ENCODE results near the gene HAGH. TPM values are rescaled to one million over a fixed set of nuclear protein-coding genes. Genes with fewer than 3 reads are reported as not detected.

HAGH gene
- total and polyA plus RNA-seq, 10 of the 15 experiments (the other 5 are each of a cell fraction or from before 2014, with no cell fraction given): 2.0 to 50.1 (median 22.4) TPM

DNA sequence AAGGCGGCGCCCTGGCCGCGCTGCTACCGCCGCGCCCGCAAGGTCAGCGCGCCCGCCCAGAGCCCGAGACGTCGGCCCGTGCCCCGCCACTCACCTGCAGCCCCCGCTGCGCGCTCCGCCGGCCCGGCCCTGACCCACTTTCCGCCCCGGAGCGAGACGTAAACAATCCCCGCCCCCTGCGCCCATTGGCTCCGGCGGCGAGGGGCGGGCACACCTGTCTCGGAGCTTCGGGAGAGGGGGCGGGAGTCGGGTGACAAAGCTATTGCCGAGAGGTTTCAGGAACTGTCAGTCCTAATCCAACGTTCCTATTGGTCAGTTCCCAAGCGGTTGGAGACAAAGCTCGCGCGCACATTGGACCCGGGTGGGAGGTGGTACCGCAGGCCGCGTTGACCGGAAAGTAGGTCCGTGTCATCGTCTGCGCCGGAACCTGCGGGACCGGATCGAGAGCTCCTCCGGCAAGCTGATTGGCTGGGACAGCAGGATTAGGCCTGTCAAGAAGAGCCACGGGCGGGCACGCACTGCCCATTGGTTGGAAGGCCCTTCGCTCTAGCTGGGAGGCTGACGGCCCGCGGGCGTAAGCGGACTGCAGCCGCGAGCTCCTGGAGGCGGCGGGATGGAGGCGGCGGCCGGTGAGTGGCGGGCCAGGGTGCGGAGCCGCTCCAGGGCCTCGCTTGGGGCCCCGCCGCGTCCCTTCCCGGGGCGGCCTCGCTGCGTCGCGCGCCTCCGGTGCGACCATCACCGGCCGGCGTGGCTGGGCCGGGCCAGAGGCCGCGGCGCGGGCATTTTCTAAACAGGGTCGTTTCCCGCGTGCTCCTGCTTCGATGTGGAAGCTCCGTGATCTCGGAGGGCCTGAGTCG lies 44.0 kb downstream of the HAGH start, which contains the start of the genes NUBP2 and SPSB3 (continued):
- TF ChIP-seq, protein P1, sequence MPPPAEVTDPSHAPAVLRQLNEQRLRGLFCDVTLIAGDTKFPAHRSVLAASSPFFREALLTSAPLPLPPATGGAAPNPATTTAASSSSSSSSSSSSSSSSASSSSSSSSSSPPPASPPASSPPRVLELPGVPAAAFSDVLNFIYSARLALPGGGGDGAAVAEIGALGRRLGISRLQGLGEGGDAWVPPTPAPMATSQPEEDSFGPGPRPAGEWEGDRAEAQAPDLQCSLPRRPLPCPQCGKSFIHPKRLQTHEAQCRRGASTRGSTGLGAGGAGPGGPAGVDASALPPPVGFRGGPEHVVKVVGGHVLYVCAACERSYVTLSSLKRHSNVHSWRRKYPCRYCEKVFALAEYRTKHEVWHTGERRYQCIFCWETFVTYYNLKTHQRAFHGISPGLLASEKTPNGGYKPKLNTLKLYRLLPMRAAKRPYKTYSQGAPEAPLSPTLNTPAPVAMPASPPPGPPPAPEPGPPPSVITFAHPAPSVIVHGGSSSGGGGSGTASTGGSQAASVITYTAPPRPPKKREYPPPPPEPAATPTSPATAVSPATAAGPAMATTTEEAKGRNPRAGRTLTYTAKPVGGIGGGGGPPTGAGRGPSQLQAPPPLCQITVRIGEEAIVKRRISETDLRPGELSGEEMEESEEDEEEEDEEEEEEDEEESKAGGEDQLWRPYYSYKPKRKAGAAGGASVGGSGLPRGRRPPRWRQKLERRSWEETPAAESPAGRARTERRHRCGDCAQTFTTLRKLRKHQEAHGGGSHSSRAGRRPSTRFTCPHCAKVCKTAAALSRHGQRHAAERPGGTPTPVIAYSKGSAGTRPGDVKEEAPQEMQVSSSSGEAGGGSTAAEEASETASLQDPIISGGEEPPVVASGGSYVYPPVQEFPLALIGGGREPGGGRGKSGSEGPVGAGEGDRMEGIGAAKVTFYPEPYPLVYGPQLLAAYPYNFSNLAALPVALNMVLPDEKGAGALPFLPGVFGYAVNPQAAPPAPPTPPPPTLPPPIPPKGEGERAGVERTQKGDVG (CRISPR knock-in tag; IDR thresholded peaks at IDR 0.05): no peak
- TF ChIP-seq FOS (IDR thresholded peaks at IDR 0.05; ENCODE audit: borderline replicate concordance, extremely low read depth, insufficient read length): peak; percentile 86
- TF ChIP-seq SUPT20H (IDR thresholded peaks at IDR 0.05; ENCODE audit: borderline replicate concordance, control insufficient read depth, low read depth, low read length): no peak
- TF ChIP-seq CBFB (IDR thresholded peaks at IDR 0.05; ENCODE audit: low read depth): peak; percentile 28; the same call in 1 of the 2 replicates
- TF ChIP-seq, protein P2, sequence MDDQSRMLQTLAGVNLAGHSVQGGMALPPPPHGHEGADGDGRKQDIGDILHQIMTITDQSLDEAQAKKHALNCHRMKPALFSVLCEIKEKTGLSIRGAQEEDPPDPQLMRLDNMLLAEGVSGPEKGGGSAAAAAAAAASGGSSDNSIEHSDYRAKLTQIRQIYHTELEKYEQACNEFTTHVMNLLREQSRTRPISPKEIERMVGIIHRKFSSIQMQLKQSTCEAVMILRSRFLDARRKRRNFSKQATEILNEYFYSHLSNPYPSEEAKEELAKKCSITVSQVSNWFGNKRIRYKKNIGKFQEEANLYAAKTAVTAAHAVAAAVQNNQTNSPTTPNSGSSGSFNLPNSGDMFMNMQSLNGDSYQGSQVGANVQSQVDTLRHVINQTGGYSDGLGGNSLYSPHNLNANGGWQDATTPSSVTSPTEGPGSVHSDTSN (IDR thresholded peaks at IDR 0.05; ENCODE audit: insufficient replicate concordance, low read depth, low read length): peak; percentile 96
- TF ChIP-seq EGR1 (IDR thresholded peaks at IDR 0.05; ENCODE audit: borderline replicate concordance in 1 of 2, low read depth in 2 of 2, low read length in 2 of 2): peak in 1 of 2 experiments; percentile 32; a peak in 1 of 3 replicates
- TF ChIP-seq MAX (IDR thresholded peaks at IDR 0.05; ENCODE audit: low read depth, low read length): peak; percentile 72
- TF ChIP-seq FOXK2 (IDR thresholded peaks at IDR 0.05): no peak
- TF ChIP-seq CHD2 (IDR thresholded peaks at IDR 0.05; ENCODE audit: borderline replicate concordance, low read depth, low read length): peak; percentile 98
- TF ChIP-seq ZNF384 (IDR thresholded peaks at IDR 0.05; ENCODE audit: borderline replicate concordance, low read depth, low read length): no peak
- TF ChIP-seq ZBTB11 (CRISPR knock-in tag; IDR thresholded peaks at IDR 0.05): no peak
- TF ChIP-seq ATF7 (IDR thresholded peaks at IDR 0.05; ENCODE audit: low read depth): peak; percentile 71
- 0 out of 2 replicates have a peak, but pooled peaks have one; percentile 24 for TF ChIP-seq SREBF2 (IDR thresholded peaks at IDR 0.05; ENCODE audit: low read length)
- peak; percentile 59 for TF ChIP-seq NR2F1 (conservative IDR thresholded peaks at IDR 0.05)
- TF ChIP-seq MYC (IDR thresholded peaks at IDR 0.05; ENCODE audit: insufficient read depth, insufficient read length, insufficient replicate concordance, low read length, severe bottlenecking): peak; percentile 81
- no peak for TF ChIP-seq TCF3 (IDR thresholded peaks at IDR 0.05; ENCODE audit: borderline replicate concordance, insufficient read depth, low read depth, low read length)
- peak; percentile 47; the same call in 1 of the 2 replicates for TF ChIP-seq TAF1 (IDR thresholded peaks at IDR 0.05; ENCODE audit: borderline replicate concordance, low read depth, low read length)
- no peak for TF ChIP-seq WRNIP1 (IDR thresholded peaks at IDR 0.05; ENCODE audit: borderline replicate concordance, low read depth, low read length)
- no peak for TF ChIP-seq MTA2 (IDR thresholded peaks at IDR 0.05; ENCODE audit: low read depth)
- TF ChIP-seq CREM (IDR thresholded peaks at IDR 0.05; ENCODE audit: low read depth): peak; percentile 99
- peak; percentile 29; the same call in 1 of the 2 replicates for TF ChIP-seq NR2C1 (IDR thresholded peaks at IDR 0.05)
